HG02970 (cell line): ENCODE measurements around the gene TXNRD2.

Experiments
- ATAC-seq: cut with Tn5 transposase; IDR thresholded peaks from one replicate; pipeline ENCODE4 v1.9.1; 2021; ENCODE audit warnings: mild to moderate bottlenecking, moderate library complexity, moderate number of reproducible peaks; ENCODE audit not compliant: unreplicated experiment, low FRiP score

TXNRD2 gene

DNA sequence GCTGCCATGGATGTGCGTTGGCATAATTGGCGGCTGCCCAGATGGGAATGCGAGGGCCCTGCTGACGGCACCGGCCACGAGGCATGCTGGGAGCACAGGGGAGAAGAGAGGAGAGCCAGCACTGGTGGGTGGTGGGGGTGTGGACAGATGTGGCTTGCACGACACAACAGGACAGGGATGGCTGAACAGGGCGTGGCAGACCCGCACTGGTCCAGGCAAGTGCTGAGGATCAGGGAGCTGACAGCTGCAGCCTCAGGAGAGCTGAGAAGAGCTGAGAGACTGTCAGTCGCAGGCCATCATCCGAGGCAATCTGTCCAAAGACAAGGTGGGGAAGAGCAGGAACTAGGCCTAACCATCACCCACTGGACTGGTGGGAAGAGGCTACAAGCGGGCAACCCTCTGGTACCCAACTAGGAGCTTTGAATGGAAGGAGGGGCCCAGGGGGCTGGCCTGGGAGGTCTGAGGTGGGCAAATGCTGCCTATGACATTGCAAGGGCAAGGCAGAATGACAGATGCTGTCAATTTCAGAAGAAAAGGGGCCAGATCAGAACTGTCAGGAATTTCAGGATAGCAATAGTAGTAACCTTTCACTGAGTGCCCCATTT lies 89.3 kb downstream of the TXNRD2 start:
- ATAC-seq, result no peak

DNA sequence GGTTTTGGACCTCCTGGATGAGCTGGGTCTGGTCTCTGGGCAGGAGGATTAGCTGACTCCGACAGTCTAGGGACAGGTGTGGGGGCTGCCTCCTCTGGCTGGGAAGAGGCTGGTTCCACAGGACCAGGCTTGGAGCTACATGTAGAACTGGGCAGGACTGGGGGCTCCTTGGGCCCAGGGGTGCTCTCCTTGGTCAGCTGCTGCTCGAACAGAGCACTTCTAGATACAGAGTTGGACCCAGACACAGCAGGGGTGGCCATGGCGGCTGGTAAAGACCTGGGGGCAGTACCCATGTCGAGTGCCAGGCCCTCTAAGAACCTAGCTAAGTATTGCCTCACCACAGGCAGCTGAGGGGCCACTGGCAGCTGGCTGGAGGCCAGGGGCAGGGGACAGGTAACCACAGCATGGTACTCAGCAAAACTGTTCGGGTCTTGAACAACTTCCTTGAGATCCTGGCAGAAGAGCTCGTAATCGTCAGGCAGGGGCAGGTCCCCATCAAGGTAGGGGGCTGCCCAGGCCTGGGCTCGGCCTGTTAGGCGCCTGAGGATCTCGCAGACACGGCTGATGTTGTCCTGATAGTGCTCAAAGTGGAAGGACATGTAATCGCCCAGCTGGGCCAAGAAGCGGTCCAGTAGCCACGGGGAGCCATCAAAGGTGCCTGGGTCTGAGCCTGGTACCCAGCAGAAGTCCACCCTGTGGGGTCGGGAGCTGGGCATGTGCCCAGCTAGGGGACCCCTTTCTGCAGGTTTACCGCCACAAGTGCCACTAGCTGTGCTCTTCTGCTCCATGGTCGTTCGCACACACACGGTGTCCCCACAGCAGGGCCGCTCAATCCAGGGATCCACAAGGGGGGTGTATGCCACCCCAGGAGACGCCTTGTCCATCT lies 90.1 kb downstream of the TXNRD2 start:
- ATAC-seq, result no peak

DNA sequence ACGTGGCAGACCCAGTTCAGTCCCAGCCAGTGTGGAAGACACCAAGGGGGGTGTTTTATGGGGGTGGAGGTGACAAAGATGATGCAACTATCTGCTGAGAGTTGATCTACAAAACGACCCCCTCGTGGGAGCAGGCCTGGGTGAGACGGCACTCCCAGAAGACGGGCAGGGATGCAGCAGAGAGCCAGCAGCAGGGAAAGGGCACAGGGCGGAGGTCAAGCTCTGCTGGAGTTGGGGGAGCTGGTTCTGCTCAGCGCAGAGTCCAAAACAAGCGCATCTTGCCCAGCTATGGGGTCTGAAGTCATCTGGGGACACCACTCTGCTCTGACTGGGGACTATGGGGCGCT lies 90.9 kb downstream of the TXNRD2 start:
- ATAC-seq, result no peak

DNA sequence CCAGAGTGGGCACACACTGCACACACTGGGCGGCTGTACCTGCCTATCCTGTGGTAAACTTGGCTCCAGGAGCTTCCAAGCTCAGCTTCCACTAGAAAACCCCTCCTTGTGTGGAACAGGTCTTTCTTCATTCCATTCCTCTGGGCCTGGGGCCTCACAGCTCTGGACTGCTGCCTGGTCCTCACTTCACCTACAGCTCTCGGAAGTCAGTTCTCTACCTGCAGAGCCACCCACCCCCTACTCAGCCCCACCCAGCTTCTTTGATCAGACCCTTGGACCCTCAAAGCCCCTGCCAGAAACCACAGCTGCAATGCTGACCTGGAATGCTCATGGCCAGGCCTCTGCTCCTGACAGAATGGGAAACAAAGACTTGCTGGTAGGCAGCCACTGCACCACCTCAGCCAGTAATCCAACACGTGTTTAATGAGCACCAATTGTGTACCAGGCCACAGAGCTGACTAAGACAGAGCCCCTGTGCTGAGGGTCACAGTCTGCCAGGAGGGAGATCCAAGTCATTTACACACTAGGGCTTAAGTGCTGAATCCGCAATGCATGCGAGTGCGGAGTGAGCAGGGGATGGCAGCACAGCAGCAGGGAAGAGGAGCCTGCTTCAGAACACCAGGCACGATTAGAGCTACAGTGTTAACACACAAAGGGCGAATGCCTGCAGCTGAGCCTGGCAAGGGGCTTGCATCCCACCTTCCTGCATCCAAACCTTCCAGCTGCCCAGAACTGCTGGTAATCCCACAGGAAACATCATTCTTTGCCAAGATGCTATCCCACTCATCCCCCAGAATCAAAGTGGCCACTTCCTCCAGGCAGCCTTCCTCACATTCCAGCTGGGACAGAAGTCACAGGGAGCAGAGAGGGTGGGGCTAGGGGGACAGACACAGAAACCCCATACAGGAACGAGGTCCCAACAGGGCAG lies 91.5 kb downstream of the TXNRD2 start:
- ATAC-seq, result no peak

DNA sequence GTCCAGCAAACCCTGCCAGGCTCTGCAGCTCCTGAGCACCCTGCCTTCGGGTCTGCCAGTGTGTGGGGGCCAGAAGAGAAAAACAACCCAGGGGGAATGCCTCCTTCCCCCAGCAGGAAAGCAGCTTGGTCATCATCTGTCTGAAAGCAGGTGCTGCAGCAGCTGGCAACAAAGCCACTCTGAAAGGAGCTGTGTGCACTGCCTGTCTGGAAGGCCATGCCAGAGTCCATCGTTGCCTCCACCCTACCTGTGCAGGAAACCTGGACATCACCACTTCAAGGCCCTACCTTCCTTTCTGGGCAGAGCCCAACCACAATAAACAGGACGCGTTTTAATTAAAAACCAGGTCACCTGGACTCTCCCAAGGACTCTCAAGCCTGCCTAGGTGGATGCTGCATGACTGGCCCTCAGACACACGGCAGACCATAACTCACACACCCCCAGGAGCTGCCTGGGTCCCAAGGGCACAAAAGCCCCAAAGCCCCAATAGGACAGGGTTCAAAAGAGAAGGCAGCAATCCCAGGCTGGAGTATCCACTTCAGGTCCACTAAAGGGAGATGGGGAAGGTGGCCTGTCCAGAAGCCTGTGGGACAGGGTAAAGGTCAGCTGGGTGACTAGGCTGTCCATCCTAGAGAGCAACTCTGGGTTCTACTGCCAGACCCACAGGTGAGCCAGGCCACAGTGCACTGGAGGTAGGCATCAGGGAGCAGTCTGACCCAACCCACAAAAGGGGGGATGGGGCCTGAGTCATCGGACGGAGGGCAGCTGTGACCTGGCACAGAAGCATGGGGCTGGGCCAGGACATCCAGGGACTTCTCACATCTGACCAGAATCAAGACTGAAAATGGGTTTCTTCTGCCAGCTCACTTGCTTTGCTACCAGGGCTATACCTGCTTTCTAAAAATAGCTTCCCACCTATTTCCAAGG lies 93.1 kb downstream of the TXNRD2 start:
- no peak for ATAC-seq

DNA sequence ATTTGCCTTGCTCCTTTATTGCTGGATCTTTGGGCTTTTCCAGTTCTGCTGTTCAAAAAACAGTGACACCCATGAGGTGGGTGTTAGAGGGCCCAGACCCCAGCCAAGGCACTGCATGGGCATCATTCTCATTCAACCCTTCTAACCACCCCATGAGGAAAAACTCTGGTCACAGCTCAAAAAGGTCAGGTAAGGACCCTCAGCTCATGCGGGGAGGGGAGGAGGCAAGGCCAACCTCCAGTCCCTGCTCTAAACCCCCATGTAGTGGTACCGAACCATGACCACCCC lies 94.3 kb downstream of the TXNRD2 start:
- no peak for ATAC-seq

DNA sequence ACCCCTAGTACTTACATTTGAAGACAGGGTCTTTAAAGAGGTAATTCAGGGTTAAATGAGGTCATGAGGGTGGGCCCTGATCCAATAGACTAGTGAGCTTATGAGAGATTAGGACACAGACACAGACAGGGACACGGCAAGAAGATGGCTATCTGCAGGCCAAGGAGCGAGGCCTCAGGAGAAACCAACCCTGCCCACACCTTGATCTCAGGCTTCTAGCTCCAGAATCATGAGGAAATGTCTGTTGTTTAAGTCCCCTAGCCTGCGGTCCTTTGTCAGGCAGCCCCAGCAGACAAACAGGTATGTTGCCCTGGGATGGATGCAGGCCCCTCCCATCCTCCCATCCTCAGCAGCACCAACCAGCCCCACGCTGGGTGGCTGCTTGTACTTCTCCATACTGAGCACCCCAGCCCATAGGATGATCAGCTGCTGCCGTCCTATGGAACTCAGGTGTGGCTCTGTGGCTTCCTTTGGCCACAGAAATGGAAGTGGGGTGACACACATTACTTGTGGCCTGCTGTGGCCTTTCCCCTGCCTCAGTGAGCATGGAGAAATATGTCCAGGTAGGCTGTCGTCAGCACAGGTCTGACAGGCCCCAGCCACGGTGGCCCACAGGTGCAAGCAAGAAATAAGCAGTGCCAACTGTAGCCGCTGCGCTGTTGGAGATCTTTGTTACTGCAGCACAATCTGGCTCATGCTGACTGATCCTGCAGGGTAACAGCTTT lies 94.8 kb downstream of the TXNRD2 start:
- ATAC-seq, result no peak

DNA sequence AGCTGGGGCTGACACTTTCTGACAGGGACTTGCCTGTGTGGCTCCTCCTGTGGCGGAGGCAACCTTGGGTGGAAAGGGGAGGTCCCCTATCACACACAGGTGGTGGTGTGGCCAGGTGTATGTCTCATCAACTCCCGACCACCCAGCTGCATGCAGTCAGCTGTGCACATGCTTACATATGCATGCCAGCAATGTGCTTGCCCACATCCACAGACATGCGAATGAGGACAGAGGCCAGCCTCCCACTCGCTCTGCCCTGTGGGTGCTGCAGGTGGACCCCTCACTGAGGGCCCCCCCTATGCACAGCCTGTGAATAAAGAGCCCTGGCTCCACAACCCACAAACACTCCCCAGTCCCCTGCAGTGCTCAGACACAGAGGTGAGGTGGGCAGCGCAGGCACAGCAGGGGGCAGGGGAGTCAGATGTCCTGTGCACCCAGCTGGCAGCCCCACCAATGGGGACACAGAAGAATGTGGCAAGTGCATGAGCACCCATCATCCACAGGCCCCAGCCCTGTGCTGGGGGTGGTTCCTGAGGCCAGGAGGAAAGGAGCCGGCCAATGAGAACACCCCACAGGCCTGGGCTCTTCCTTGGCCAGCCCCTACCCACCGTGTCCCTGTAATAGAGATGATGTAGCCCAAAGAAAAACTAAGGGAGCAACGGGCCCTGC lies 96.4 kb downstream of the TXNRD2 start:
- ATAC-seq, result no peak

DNA sequence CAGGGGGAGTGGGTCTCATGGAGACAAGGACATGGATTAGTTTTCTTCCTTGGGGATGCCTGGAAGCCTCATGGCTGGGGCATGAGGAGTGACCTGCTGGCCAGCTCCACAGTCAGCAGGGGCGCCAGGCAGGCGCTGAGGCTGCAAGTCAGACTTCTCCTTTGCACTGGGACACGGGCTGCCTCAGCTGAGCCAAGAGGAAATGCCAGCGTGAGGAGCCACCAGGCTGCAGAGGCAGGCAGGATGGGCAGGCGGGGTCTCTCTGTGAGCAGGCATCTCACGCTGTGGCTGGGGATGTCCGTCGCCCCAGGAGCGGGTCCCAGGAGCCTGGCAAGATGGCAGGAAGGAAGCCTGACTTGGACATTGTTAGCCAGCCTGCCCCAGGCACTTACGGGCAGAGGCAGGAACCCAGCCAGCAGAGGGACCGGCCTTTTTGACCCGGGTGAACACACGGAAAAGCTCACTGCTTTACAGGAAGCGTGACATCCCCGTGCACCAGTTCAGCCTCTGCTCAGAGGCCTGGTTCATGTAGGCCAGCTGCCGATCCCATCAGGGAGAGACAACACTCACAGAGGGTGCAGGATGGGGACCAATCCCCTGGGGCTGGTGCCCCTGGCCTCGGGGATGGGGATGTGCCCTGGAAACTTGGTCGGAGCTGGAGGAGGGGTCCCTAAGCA lies 97.1 kb downstream of the TXNRD2 start:
- ATAC-seq, result no peak

DNA sequence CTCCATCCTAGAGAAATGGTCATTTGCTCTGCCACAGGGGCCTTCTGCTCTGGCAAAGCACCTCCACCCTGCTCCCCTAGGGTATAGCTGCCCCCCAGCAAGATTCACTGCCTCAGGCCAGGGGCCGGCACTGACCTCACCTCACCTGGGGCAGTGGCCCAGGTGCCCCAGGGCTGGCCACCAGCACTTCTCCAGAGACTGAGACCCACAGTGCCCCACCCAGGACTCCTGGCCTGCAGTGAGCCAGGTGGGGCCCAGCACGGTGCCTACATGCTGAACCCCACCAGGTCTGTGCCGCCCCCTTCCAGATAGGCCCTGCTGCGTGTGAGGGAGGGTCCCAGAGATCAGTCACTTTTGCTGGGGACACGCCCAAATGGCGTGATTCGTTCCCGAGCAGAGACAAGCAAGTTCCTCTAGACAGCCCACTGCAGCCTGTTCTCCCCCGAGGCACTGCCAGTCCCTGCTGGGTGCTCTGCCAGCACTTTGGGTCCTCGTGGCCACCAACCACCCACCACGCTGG lies 97.7 kb downstream of the TXNRD2 start:
- no peak for ATAC-seq

DNA sequence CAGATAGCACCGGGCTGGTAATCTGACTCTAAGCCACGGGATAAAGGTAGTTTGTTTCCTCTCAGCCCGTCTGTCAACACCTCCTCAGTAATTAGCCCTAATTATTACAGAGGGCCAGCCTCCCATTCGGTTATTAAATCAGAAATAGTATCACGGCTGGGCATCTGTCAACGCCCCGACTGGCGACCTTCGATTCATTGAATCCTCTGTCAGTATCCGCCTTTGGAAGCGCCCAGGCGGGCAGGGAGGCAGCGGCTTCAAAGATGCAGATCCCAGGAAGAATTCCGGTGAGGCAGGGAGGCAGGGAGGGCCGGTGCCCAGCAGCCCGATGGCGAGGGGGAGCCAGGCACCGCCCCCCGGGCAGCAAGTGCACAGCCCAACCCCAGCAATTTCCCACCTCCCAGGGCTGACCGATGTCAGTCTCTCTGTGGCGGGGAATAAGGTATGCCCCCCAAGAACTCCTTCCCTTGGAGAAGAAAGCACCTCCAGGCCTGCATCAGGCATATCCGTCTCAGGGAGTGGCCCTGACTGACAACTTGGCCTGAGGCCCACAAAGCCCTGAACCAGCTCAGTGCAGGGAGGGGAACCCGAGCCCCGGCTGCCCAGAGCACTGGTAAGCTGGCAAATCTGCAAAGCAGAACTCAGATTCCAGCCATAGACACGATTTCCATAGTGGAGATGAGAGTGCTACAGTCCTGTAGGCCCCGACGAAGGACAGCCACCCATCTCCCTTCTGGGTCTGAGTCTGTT lies 98.3 kb downstream of the TXNRD2 start:
- ATAC-seq, result no peak

DNA sequence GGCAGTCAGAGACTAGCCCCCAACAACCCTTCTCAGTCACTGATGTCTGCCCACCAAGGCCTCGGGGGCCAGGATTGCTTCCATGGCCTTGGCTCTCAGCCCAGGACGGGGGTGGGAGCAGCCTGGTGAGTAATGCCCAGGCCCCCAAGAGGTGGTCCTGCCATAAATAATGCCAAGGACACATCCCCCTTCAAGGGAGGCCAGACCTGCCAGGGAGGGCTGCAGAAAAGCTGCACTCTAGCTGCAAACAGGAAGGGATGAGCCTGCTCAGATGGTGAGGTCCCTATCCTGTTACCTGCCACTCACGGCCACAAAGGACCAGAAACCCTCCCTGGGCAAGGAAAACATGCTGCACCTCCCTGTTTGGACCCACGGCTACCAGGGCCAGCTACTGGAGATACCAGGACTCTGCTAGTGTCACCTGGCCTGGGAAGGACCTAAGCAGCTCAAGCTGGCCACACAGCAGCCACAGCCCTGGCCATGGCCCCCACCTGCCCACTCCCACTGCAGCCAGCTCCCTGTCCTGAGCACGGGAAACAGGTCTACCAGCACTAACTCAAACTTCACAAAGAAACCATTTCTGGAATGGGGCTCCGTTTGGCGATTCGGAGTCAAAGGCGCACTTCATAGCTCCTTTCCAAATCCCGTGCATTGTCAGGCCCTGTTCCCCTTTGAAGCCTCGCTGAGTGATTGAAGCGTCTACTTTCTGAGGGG lies 99.1 kb downstream of the TXNRD2 start:
- ATAC-seq, result no peak

DNA sequence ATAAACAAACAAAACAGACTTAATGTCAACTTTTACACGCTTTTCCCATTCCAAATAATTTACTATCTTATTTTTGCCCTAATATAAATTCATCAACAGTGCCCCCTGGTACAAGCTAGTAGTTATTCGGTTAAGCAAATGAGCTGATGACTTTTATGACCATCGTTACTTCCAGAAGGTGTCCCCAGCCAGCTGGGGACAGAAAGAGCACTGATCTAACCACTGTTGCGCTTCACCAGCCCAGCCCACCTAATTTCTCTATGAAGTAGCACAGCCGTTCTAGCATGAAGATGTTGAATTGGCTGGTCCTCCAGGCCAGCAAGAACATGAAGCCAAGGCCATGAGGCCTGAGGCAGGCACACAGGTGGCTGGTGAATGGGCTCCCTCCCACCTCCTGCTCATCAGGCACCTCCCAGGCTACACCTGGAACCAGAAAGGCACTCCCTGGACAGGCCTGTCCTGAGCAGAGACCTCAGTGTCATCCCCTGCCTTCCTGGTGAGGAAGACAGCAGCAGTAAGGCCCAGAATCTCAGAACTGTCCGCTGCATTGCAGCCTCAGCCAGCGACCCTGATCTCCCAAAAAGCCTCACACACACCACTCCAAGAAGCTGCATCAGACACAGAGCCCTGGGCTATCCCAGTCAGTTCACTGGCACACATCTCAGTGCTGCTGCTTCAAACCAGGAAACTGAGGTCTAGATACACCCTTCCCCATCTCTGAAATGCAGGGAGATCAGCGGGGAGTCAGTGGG lies 99.8 kb downstream of the TXNRD2 start:
- no peak for ATAC-seq

DNA sequence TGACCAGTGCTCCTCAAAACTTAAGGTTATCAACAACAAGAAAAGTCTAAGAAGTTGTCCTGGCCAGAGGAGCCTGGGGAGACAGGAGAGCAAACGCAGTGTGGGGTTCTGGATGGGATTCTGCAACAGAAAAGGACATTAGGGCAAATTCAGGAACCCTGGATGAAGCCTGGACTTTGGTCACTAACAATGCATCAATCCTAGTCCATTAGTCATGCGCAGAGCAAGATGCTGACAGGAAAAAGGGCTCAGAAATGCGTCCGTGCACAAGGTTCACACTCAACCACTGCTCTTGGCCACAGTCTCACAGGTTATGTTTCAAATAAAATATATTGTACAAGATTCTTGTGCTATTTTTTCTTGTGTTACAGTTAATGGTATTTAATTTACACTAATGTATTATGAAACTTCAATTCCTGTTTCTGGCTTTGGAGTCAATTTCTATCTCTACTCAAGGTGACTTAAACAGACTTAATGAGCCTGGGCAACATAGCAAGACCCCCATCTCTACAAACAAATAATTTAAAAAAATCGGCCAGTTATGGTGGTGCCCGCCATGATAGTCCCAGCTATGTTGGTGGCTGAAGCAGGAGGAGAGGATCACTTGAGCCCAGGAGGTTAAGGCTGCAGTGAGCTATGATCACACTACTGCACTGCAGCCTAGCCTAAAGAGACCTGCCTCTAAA lies 100.5 kb downstream of the TXNRD2 start:
- no peak for ATAC-seq

DNA sequence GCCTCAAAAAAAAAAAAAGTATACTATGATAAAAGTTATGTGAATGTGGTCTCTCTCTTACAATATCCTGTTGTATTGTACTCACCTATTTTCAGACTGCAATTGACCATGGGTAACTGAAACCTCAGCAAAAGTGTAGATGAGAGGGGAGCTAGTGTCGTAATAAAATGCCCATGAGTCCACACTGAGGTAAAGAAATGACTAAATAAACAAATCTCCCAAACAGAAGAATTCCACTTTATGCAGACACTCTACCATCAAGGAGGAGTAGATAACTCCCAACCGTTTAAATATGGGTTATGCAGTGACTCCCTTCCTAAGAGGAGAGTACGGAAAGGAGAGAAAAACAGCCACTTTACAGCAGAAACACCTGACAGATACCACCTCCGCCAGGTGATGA lies 101.6 kb downstream of the TXNRD2 start:
- no peak for ATAC-seq

DNA sequence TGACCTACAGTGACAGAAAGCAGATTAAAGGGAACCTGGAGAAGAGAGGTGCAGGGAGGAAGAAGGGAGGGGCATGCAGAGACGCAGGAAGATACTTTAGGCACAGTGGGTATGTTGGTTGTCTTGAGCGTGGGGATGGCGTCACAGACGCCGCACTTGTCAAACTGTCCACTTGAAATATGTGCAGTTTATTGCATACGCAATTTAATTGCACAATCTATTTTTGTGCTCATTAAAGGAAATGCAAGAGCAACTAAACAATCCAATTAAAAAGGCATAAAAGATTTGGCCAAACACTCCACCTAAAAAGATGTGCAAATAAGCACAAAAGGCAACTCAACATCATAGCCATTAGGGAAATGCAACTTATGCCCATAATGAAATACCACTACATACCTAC lies 103.7 kb downstream of the TXNRD2 start:
- no peak for ATAC-seq
